GM19467 (cell line): ENCODE measurements around the gene C10orf90.

Experiments used
- ATAC-seq: cut with Tn5 transposase; IDR thresholded peaks from one replicate; pipeline ENCODE4 v1.9.1; 2021; ENCODE audit warnings: mild to moderate bottlenecking, moderate library complexity; ENCODE audit not compliant: unreplicated experiment

C10orf90 gene

DNA sequence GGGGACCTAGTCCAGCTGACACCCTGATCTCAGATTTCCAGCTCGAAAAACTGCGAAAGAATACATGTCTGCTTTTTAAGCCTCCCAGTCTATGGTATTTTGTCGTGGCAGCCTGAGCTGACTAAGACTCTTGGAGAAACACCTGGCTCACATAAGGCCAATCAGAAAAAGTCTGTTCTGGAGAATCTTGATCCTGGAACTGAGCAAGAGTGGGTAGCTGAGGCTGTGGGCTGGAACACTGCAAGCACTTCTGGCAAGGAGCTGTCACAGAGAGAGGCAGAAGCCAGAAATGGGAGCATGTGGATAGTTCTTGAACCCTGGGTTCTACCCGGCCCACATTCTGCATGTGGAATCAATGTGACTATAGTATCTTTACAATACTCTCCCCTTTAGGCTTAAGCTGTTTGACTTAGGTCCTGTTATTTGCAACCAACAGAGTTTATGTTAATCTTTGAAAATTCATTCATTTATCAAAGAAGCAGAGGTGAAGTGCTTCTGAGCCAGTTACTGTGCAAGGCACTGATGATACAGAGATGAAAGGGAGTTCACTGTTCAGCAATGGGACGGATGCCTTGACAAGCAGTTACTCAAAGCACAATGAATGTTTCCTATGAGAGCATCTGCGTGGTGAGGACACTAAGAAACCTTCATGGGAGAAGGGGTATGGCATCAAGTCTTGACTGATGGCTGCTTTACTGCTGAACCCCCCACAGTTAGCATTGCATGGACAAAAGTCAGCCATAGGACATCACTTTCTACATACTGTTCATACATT is 4.4 kb upstream of the C10orf90 start:
- no peak for ATAC-seq

DNA sequence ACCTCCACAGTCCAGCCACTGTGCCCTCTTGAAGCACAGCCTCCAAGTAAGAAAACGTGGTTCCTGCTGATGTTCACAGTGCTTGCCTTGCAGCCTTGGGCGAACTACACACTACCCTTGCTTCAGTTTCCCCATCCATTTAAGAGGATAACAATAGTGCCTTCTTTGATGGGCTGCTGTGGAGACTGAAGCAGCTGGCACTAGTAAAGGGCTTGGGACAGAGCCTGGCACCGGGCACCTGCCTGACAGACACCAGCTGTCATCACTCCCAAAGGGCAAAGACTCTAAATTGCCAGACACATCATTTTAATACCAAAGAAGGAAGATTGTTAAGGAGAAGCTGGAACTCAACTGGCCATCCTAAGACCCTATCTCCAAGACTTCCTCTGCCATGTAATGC is 3.1 kb upstream of the C10orf90 start:
- no peak for ATAC-seq

GRCh38 chr10:126671402-126671975 is 996 bp upstream of the C10orf90 start:
- ATAC-seq = no peak

- no peak for ATAC-seq
These were observed 385 bp upstream of the C10orf90 start for GRCh38 chr10:126670895-126671261.

DNA sequence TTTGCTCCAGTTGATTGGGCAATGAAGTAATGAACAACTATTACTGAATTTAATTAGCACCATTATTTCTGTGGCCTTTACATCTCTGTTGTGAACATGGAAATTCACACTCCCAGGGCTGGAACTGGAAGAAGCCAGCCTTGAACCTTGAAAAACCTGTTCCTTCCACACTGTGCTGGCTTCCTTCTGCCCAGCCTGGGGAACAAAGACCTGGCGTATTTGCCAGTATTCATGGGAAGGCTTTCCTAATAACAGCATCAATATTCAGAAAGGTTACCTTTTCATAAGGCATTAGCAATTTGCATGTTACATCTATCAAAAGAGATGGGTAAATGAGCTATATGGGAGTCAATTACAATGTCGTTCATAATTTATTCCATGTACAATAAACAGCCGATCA is 1.3 kb downstream of the C10orf90 start:
- no peak for ATAC-seq

DNA sequence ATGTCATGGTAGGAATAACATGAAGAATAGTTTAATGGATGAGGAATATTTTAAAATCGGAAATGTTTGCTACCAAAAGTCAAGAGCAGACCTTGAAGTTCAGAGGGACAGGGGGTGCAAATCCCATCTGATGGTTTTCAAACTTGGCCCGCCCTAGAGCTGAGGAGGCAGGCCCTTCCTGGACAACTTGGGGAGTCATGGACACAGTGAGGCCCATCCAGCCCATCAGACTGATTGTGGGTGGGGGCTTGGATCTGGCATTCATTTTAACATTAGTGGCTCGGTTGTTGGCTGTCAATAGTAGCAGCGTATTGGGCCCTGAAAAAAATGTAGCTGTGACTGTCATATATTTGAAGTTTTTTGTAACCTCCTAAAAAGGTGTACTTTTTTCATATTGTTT is 2.0 kb downstream of the C10orf90 start:
- ATAC-seq = no peak

- no peak for ATAC-seq
These were observed 2.9 kb downstream of the C10orf90 start for GRCh38 chr10:126667568-126667967.

- ATAC-seq = no peak
These were observed 5.3 kb downstream of the C10orf90 start for GRCh38 chr10:126665207-126665606.

- ATAC-seq = no peak
These were observed 6.6 kb downstream of the C10orf90 start for GRCh38 chr10:126663880-126664279.

DNA sequence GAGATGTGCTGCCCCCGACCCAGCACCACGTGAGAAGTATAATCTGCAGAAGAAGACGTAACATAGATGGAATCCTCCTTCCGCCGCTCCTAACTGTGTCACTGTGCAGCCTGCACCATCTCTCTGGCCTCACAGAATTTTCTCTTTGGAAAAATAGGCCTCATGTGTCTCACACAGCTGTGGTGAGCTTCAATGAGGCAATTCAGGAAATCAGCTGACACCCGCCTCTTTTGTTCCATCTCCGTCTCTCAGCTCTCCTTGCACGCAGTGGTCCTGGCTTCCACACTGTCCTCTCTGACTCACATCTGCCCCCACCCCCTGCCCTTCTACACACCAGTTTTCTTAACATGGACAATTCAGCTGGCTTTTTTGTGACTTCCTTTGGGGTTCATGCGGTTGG is 7.2 kb downstream of the C10orf90 start:
- no peak for ATAC-seq

- ATAC-seq = no peak
These were observed 8.5 kb downstream of the C10orf90 start for GRCh38 chr10:126661841-126662515.

- ATAC-seq = no peak
These were observed 9.1 kb downstream of the C10orf90 start for GRCh38 chr10:126661356-126661755.

DNA sequence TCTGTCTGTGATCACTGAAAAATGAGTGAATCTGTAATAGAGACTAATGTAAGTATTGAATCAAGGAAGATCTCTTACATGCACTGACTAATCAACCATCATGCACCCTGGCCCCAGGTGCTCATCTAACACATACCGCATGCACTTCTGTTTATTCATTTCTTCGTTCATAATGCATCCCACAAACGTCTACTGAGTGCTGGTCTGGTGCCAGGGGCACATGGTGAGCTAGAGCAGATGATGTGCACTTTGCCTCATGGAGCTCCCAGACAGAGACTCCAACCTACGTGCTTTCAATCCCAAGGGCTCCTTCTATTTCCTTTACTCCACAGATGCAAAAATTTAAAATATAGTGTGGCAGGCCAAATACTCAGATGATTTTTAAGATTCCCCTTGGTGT is 10.7 kb downstream of the C10orf90 start:
- no peak for ATAC-seq

- ATAC-seq = no peak
These were observed 11.6 kb downstream of the C10orf90 start for GRCh38 chr10:126658928-126659327.

- ATAC-seq = no peak
These were observed 15.9 kb downstream of the C10orf90 start for GRCh38 chr10:126654579-126654978.

DNA sequence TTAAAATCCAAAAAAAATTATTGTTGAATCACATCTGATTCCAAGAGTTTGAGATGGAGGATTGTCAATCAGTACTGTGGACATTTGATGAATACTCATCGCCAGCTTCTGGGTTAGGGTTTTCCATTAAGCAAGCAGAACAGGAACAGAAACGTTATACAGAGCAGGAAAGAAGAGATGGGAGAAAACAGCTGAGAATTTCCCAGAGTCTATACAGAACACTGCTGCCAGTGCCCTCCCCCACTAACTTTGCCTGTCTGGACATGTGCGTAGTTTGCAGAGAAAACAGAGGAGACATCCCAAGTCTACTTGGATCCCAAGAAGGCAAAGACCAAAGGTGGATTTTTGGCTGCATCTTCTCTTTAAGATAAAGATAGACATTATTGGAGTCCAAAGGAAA is 19.0 kb downstream of the C10orf90 start:
- no peak for ATAC-seq

- no peak for ATAC-seq
These were observed 20.3 kb downstream of the C10orf90 start for GRCh38 chr10:126650161-126650560.

DNA sequence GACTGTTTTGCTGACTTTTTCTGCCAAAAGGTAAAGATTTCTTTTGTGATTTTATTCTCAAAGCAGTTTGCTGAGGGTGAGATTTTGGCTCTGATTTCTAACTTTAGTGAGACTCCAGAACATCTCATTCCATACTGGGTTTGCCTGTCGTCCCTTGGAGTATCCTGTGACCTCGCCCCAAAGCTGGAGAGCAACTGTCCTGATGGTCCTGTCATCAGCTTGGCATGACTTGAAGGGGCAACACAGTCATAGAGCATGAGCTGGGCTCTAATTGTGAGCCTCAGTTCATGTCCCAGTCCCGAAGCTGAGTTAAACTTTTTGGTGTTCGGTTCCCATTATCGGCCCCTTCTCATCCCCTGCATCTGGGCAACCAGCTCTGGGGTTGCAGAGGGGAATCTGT is 23.4 kb downstream of the C10orf90 start:
- ATAC-seq = no peak

DNA sequence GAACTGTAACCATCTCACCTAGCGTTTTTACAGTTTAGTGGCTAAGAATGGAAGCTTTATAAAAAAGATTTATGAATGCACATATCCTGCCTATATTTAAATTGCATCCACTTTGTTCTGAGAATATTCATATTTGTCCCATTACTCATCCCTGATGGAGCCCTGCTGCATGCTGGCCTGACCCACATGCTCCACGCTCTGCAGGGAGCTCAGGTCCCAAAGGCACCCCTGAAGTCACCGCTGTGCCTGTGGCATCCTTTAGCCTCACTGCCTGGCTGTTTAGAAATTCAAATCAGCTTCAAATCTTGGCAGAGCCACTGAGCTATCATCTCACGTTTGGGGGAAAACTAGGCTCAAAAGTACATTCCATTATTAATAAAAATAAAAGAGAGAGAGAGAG is 24.4 kb downstream of the C10orf90 start:
- no peak for ATAC-seq

DNA sequence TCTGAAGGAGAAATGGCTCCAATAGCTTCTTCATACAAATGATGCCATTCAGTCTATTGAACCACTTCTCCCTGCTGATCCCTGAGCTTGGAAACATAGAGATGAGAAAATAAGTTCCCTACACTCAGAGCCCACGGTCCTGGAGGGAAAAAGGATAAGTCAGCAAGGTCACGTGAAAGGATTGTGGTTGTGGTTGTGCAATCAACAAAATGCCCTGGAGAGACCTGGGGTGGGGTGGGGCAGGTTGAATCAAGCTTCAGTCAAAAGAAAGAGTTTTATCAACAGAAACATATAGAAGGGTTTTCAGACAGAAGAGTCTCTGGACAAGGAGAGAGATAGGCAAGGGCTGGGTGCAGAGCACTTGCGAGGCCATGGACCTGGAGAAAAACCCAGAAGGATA is 30.1 kb downstream of the C10orf90 start:
- no peak for ATAC-seq

DNA sequence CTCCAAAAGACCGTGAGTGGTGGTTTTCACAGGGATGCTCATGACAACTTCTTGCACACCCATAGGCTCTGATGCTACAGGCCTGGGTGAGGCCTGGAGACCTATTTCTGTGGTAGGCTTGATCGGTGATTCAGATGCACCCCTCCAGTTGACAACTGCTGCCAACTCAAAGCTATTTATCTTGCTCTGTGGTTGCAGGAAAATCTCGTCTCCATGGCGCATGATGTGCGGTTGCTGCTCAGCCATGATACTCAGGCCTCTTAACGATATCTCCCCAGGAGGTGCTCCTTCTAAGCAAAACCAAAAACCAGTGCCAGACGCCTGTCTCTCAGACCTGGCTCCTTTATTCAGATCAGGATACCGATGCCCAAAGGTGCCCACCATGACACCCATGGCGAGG is 31.4 kb downstream of the C10orf90 start:
- ATAC-seq = no peak

DNA sequence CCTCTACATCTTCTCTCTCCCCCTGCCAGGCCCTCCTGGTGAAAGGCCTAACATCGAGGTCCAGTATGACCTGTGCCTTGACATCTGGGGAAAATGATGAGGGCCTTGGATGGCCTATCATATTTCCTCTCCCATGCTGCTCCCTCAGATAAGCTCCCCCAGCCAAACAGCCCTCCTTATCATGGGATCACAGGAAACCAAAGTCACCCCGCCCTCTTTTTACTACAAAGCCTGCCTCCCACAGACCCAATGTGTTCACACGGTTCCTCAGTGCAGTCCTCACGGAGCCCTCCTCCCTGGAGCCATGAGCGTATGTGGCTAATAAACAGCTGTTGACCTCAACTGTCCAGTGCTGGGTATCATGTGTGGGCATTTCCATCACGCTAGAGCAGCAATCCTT is 32.0 kb downstream of the C10orf90 start:
- ATAC-seq = no peak
